HepG2 (cell line): ENCODE results near the gene CBX2. TPM values are rescaled to one million over a fixed set of nuclear protein-coding genes. Genes with fewer than 3 reads are reported as not detected.

Experiments
- AHR ChIP-seq: IDR thresholded peaks from 2 replicates; pipeline ENCODE4 v1.6.1; 2018; ENCODE audit warnings: missing genetic modification reagents, missing compliant biosample characterization
- EZH2 ChIP-seq: conservative IDR thresholded peaks from 2 replicates; pipeline ENCODE4 v1.6.1; 2012; ENCODE audit warnings: mild to moderate bottlenecking, low read depth, low read length, moderate library complexity
- FOXK1 ChIP-seq: sonication (generic); formaldehyde crosslinking; IDR thresholded peaks from 2 replicates; pipeline ENCODE4 v1.4.0; 2020; ENCODE audit warnings: low read depth, missing genetic modification reagents, borderline replicate concordance
- HDAC2 ChIP-seq: sonication (generic); formaldehyde crosslinking; IDR thresholded peaks from 2 replicates; pipeline ENCODE4 v1.4.0; 2020; ENCODE audit warnings: missing genetic modification reagents
- HIVEP1 ChIP-seq: sonication (generic); formaldehyde crosslinking; IDR thresholded peaks from 2 replicates; pipeline ENCODE4 v1.4.0; 2020; ENCODE audit warnings: mild to moderate bottlenecking, missing genetic modification reagents
- JARID2 ChIP-seq: sonication (generic); formaldehyde crosslinking; IDR thresholded peaks from 2 replicates; pipeline ENCODE4 v1.8.1; 2023; ENCODE audit warnings: missing genetic modification reagents, inconsistent platforms; ENCODE audit not compliant: insufficient replicate concordance
- KDM5A ChIP-seq: fragments of 200-600 bp; sonication (generic); IDR thresholded peaks from 2 replicates; pipeline ENCODE4 v1.7.0; 2018; ENCODE audit warnings: antibody characterized with exemption, mild to moderate bottlenecking, low read length, borderline replicate concordance
- NPAS2 ChIP-seq: sonication (generic); formaldehyde crosslinking; IDR thresholded peaks from 2 replicates; pipeline ENCODE4 v1.8.0; 2022; ENCODE audit warnings: mild to moderate bottlenecking, missing genetic modification reagents, borderline replicate concordance
- POLR2G ChIP-seq: fragments of 200-400 bp; formaldehyde crosslinking; IDR thresholded peaks from 2 replicates; pipeline ENCODE4 v1.6.1; 2018; ENCODE audit warnings: mild to moderate bottlenecking, low read depth, low read length, moderate library complexity
- SOX13 ChIP-seq, 3 experiments: fragments of 450-650 bp in 1 of 3; sonication (generic) in 1 of 3; formaldehyde crosslinking in 1 of 3; IDR thresholded peaks in 2 of 3; conservative IDR thresholded peaks in 1 of 3; 2 replicates each; pipeline versions ENCODE4 v1.5.0 to v1.6.1; 2016 to 2020; ENCODE audit warnings: antibody characterized with exemption in 1 of 3, mild to moderate bottlenecking in 1 of 3, missing compliant biosample characterization in 1 of 3, missing genetic modification reagents in 1 of 3, moderate library complexity in 1 of 3
- THAP11 ChIP-seq: IDR thresholded peaks from 2 replicates; pipeline ENCODE4 v1.6.1; 2016; ENCODE audit warnings: missing biosample characterization, missing genetic modification reagents
- ZNF10 ChIP-seq: sonication (generic); formaldehyde crosslinking; IDR thresholded peaks from 2 replicates; pipeline ENCODE4 v1.4.0; 2020; ENCODE audit warnings: mild to moderate bottlenecking, low read depth, missing genetic modification reagents, borderline replicate concordance
- ZNF354B ChIP-seq: sonication (generic); formaldehyde crosslinking; IDR thresholded peaks from 2 replicates; pipeline ENCODE4 v1.8.0; 2022; ENCODE audit warnings: mild to moderate bottlenecking, missing genetic modification reagents
- ZNF460 ChIP-seq: sonication (generic); formaldehyde crosslinking; IDR thresholded peaks from 2 replicates; pipeline ENCODE4 v1.5.1; 2020; ENCODE audit warnings: missing genetic modification reagents, mild to moderate bottlenecking, borderline replicate concordance
- ZNF749 ChIP-seq: sonication (generic); formaldehyde crosslinking; IDR thresholded peaks from 2 replicates; pipeline ENCODE4 v1.8.0; 2022; ENCODE audit warnings: mild to moderate bottlenecking, missing genetic modification reagents, moderate library complexity, borderline replicate concordance
- ZNF780A ChIP-seq: sonication (generic); formaldehyde crosslinking; IDR thresholded peaks from 2 replicates; pipeline ENCODE4 v1.8.0; 2022; ENCODE audit warnings: mild to moderate bottlenecking, missing genetic modification reagents, moderate library complexity
- polyA plus RNA-seq, 8 experiments: library from polyadenylated mRNA; depleted of rRNA in 3 of 8; stranded (reverse) in 7 of 8; unstranded in 1 of 8; fragments of >200 nt; fragmentation: Illumina TruSeq in 4 of 8; extraction: Trizol in 4 of 8; gene quantifications; 2 replicates each; pipeline versions ENCODE4 v1.2.1 to v1.2.3, GENCODE V29; 2011 to 2016; ENCODE audit warnings: low read depth in 4 of 8, missing spikeins in 1 of 8, mixed read lengths in 1 of 8; ENCODE audit not compliant: insufficient read depth in 1 of 8
- total RNA-seq, 5 experiments: library from RNA; depleted of rRNA; stranded (reverse); fragments of >200 nt; fragmentation: Illumina TruSeq; extraction: Trizol; gene quantifications; 2 replicates each; pipeline ENCODE4 v1.2.3, GENCODE V29; 2016; ENCODE audit warnings: low read depth in 1 of 5
- TF ChIP-seq, protein P1 (sequence below): sonication (generic); formaldehyde crosslinking; IDR thresholded peaks from 2 replicates; pipeline ENCODE4 v1.5.0; 2020; ENCODE audit warnings: missing genetic modification reagents
- TF ChIP-seq, protein P2 (sequence below): sonication (generic); formaldehyde crosslinking; IDR thresholded peaks from 2 replicates; pipeline ENCODE4 v1.8.1; 2022; ENCODE audit warnings: low read depth, mild to moderate bottlenecking, missing genetic modification reagents
- TF ChIP-seq, protein P3 (sequence below): sonication (generic); formaldehyde crosslinking; conservative IDR thresholded peaks from 2 replicates; pipeline ENCODE4 v1.8.0; 2022; ENCODE audit warnings: low read depth, missing genetic modification reagents
- TF ChIP-seq, protein P4 (sequence below): sonication (generic); formaldehyde crosslinking; IDR thresholded peaks from 2 replicates; pipeline ENCODE4 v1.5.0; 2020; ENCODE audit warnings: mild to moderate bottlenecking, low read depth, missing genetic modification reagents, borderline replicate concordance
- TF ChIP-seq, protein P5 (sequence below): sonication (generic); formaldehyde crosslinking; IDR thresholded peaks from 2 replicates; pipeline ENCODE4 v1.5.0; 2020; ENCODE audit warnings: missing genetic modification reagents, mild to moderate bottlenecking, borderline replicate concordance

The CBX2 gene
- total and polyA plus RNA-seq, 2 of the 13 experiments (the other 11 are each of a cell fraction or from before 2014, with no cell fraction given) = 14.5 to 31.1 TPM

DNA sequence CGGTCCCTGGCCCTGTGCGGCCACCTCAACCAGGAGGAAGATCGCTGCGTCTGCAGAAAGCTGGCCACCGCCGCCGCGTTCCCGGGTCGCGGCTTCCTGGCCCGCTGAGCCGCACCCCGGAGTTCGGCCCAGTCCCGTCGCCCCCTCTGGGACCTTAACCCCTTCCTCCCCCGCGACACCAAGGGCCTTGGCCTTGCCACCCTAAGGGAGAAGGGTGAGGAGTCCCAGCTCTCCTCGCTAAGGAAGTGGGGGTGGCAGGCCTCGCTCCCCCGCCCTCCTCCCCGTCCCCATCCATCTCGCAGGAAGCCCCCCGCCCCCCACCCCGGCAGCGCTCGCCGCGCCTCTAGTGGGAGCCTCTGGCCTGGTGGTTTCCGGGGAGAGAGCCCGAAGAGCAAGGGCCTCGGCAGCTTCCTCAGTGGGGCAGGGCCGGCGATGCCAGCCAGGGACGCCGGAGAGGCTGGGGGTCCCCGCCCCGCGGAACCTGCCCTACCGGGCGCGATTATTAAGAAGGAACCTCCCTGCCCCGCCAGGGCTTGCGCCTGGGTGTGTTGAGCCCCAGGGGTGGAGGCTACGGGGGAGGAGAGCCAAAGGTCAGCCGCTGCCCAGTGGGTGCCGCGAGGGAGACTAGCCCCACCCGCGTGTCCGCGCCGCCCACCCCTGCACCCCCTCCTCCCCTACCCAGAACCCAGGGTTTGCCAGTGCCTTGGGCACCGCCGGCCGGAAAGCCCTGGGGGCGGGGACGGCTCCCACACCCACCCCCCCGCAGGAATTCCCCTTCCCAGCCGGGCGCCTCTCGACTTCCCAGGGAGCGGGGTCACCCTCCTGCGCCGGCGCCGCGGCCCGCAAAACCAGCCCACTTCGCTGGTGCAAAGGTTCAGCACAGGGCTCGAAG lies 54.5 kb downstream of the CBX2 start (continued):
- TF ChIP-seq, protein P1, sequence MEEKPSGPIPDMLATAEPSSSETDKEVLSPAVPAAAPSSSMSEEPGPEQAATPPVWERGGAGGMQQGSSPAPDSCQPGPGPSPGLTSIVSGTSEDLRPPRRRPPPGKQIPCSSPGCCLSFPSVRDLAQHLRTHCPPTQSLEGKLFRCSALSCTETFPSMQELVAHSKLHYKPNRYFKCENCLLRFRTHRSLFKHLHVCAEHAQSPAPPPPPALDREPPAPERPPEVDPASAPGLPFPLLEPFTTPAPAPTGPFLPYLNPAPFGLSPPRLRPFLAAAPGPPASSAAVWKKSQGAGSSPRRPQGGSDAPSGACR (CRISPR knock-in tag) = no peak
- no peak; the same call in 1 of the 2 replicates for TF ChIP-seq KDM5A
- TF ChIP-seq FOXK1 (CRISPR knock-in tag) = no peak
- TF ChIP-seq HDAC2 (CRISPR knock-in tag) = no peak; the same call in 1 of the 2 replicates
- TF ChIP-seq, protein P2, sequence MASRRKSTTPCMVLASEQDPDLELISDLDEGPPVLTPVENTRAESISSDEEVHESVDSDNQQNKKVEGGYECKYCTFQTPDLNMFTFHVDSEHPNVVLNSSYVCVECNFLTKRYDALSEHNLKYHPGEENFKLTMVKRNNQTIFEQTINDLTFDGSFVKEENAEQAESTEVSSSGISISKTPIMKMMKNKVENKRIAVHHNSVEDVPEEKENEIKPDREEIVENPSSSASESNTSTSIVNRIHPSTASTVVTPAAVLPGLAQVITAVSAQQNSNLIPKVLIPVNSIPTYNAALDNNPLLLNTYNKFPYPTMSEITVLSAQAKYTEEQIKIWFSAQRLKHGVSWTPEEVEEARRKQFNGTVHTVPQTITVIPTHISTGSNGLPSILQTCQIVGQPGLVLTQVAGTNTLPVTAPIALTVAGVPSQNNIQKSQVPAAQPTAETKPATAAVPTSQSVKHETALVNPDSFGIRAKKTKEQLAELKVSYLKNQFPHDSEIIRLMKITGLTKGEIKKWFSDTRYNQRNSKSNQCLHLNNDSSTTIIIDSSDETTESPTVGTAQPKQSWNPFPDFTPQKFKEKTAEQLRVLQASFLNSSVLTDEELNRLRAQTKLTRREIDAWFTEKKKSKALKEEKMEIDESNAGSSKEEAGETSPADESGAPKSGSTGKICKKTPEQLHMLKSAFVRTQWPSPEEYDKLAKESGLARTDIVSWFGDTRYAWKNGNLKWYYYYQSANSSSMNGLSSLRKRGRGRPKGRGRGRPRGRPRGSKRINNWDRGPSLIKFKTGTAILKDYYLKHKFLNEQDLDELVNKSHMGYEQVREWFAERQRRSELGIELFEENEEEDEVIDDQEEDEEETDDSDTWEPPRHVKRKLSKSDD (CRISPR knock-in tag) = 0 out of 2 replicates have a peak, but pooled peaks have one; percentile 24
- no peak; the same call in 1 of the 2 replicates for TF ChIP-seq AHR (CRISPR knock-in tag)
- no peak for TF ChIP-seq ZNF354B (CRISPR knock-in tag)
- no peak for TF ChIP-seq NPAS2 (CRISPR knock-in tag)
- TF ChIP-seq JARID2 (CRISPR knock-in tag) = no peak
- no peak for TF ChIP-seq ZNF460 (CRISPR knock-in tag)
- no peak for TF ChIP-seq ZNF10 (CRISPR knock-in tag)
- TF ChIP-seq, protein P3, sequence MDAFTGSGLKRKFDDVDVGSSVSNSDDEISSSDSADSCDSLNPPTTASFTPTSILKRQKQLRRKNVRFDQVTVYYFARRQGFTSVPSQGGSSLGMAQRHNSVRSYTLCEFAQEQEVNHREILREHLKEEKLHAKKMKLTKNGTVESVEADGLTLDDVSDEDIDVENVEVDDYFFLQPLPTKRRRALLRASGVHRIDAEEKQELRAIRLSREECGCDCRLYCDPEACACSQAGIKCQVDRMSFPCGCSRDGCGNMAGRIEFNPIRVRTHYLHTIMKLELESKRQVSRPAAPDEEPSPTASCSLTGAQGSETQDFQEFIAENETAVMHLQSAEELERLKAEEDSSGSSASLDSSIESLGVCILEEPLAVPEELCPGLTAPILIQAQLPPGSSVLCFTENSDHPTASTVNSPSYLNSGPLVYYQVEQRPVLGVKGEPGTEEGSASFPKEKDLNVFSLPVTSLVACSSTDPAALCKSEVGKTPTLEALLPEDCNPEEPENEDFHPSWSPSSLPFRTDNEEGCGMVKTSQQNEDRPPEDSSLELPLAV (CRISPR knock-in tag) = no peak
- no peak for TF ChIP-seq EZH2
- no peak; the same call in 1 of the 2 replicates for TF ChIP-seq THAP11 (CRISPR knock-in tag)
- peak; percentile 76; the same call in 1 of the 2 replicates for TF ChIP-seq ZNF749
- peak; percentile 76 for TF ChIP-seq HIVEP1
- TF ChIP-seq ZNF780A (CRISPR knock-in tag) = no peak
- TF ChIP-seq, protein P4, sequence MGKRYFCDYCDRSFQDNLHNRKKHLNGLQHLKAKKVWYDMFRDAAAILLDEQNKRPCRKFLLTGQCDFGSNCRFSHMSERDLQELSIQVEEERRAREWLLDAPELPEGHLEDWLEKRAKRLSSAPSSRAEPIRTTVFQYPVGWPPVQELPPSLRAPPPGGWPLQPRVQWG = no peak
- peak; percentile 84 for TF ChIP-seq POLR2G
- no peak for TF ChIP-seq SOX13 (IDR thresholded peaks at IDR 0.05)
- peak in 1 of 2 experiments; percentile 36; a peak in 1 of 4 replicates for TF ChIP-seq SOX13 (CRISPR knock-in tag; conservative IDR thresholded peaks at IDR 0.05 in 1 of 2, IDR thresholded peaks at IDR 0.05 in 1 of 2)
- TF ChIP-seq, protein P5, sequence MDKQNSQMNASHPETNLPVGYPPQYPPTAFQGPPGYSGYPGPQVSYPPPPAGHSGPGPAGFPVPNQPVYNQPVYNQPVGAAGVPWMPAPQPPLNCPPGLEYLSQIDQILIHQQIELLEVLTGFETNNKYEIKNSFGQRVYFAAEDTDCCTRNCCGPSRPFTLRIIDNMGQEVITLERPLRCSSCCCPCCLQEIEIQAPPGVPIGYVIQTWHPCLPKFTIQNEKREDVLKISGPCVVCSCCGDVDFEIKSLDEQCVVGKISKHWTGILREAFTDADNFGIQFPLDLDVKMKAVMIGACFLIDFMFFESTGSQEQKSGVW = no peak
